A549 (cell line): ENCODE results near the gene OR2C3. TPM values are rescaled to one million over a fixed set of nuclear protein-coding genes. Genes with fewer than 3 reads are reported as not detected.

Source experiments
- ATAC-seq, 2 experiments: fragments of 200-7000 bp in 1 of 2; fragments of >200 bp in 1 of 2; cut with Nextera tagmentation in 1 of 2; cut with Tn5 transposase in 1 of 2; 3 replicates each; pipeline versions ENCODE4 v1.8.0 to v1.9.1; 2018 to 2020; ENCODE audit warnings: mild to moderate bottlenecking in 1 of 2, moderate library complexity in 1 of 2
- CTCF ChIA-PET: fragments of 300-600 bp; sonication (Branson Sonifier 250); formaldehyde crosslinking; extraction: SDS; loops from one replicate; lab custom pipeline; 2021; ENCODE audit warnings: antibody characterized with exemption, inconsistent platforms; lab: Yijun Ruan, JAX
- POLR2A ChIA-PET: fragments of 350-600 bp; formaldehyde crosslinking; extraction: SDS; loops from one replicate; lab custom pipeline; 2021; ENCODE audit warnings: antibody characterized with exemption, inconsistent platforms; lab: Yijun Ruan, JAX
- DNase-seq, 2 experiments: peaks; one replicate each; pipeline versions ENCODE4 v3.0.0 to v3.0.0-alpha.2; 2011 to 2016; ENCODE audit warnings: low read depth in 1 of 2, low spot score in 1 of 2
- FAIRE-seq: peaks from 2 replicates; lab custom pipeline; 2011; peaks lifted over from hg19 to GRCh38; lab: Jason Lieb, UNC
- H3K27ac ChIP-seq, 2 experiments: fragments of >200 bp; sonication (Bioruptor Twin); formaldehyde crosslinking; 3 replicates each; pipeline ENCODE4 v1.5.1; 2016 to 2017
- H3K4me1 ChIP-seq: fragments of >200 bp; sonication (Bioruptor Twin); formaldehyde crosslinking; 3 replicates; pipeline ENCODE4 v1.6.1; 2016
- H3K4me2 ChIP-seq: fragments of >200 bp; sonication (Bioruptor Twin); formaldehyde crosslinking; 3 replicates; pipeline ENCODE4 v1.6.1; 2016
- H3K4me3 ChIP-seq: fragments of >200 bp; sonication (Bioruptor Twin); formaldehyde crosslinking; 3 replicates; pipeline ENCODE4 v1.5.1; 2016
- H3K9me3 ChIP-seq: fragments of >200 bp; sonication (Bioruptor Twin); formaldehyde crosslinking; 3 replicates; pipeline ENCODE4 v1.6.1; 2016
- CBX8 ChIP-seq: fragments of 200-600 bp; sonication (generic); IDR thresholded peaks from 2 replicates; pipeline ENCODE4 v1.6.1; 2016
- CHD2 ChIP-seq: fragments of 150-350 bp; IDR thresholded peaks from 2 replicates; pipeline ENCODE4 v1.6.1; 2014; ENCODE audit warnings: low read length; ENCODE audit not compliant: partially characterized antibody
- EP300 ChIP-seq, 2 experiments: fragments of >200 bp; sonication (Bioruptor Twin); formaldehyde crosslinking; IDR thresholded peaks; 2 replicates in 1 of 2; 3 replicates in 1 of 2; pipeline ENCODE4 v1.6.1; 2016 to 2017
- ESRRA ChIP-seq: fragments of 150-350 bp; IDR thresholded peaks from 2 replicates; pipeline ENCODE4 v1.6.1; 2014; ENCODE audit warnings: mild to moderate bottlenecking, low read length, borderline replicate concordance
- FOXS1 ChIP-seq: fragments of 250-450 bp; sonication (Bioruptor Pico); IDR thresholded peaks from 2 replicates; pipeline ENCODE4 v1.5.0; 2020; ENCODE audit warnings: mild to moderate bottlenecking, moderate library complexity
- JUNB ChIP-seq: fragments of >200 bp; sonication (Bioruptor Twin); formaldehyde crosslinking; IDR thresholded peaks from 2 replicates; pipeline ENCODE4 v1.6.1; 2016
- KDM5A ChIP-seq: fragments of 200-600 bp; sonication (generic); IDR thresholded peaks from 2 replicates; pipeline ENCODE4 v1.6.1; 2016; ENCODE audit warnings: antibody characterized with exemption, mild to moderate bottlenecking
- MAFK ChIP-seq: fragments of 450-650 bp; IDR thresholded peaks from 2 replicates; pipeline ENCODE4 v1.6.1; 2014; ENCODE audit not compliant: partially characterized antibody
- PHF8 ChIP-seq: fragments of 200-600 bp; sonication (generic); IDR thresholded peaks from 2 replicates; pipeline ENCODE4 v1.6.1; 2016; ENCODE audit warnings: low read depth, mild to moderate bottlenecking, antibody characterized with exemption, moderate library complexity, borderline replicate concordance
- SREBF2 ChIP-seq: fragments of 450-650 bp; IDR thresholded peaks from 2 replicates; pipeline ENCODE4 v1.6.1; 2014; ENCODE audit warnings: mild to moderate bottlenecking, moderate library complexity
- ZC3H11A ChIP-seq: fragments of 450-650 bp; IDR thresholded peaks from 2 replicates; pipeline ENCODE4 v1.6.1; 2014; ENCODE audit warnings: antibody characterized with exemption, mild to moderate bottlenecking
- ZSCAN20 ChIP-seq: fragments of 250-450 bp; sonication (Bioruptor Pico); IDR thresholded peaks from 2 replicates; pipeline ENCODE4 v1.8.0; 2022; ENCODE audit warnings: mild to moderate bottlenecking, moderate library complexity
- WGBS: methylation state at CpG from one replicate; pipeline ENCODE4 v1.1.6; 2017; ENCODE audit errors: missing lambda C conversion rate; 5-methylcytosine and 5-hydroxymethylcytosine counted together
- polyA plus RNA-seq, 4 experiments: library from polyadenylated mRNA; depleted of rRNA in 3 of 4; stranded (reverse); fragments of >200 nt; fragmentation: RNase III in 1 of 4; extraction: RNeasy Plus Mini Kit Qiagen cat#74134 plus additional on column Dnase treatment in 1 of 4; gene quantifications; 2 replicates in 3 of 4; 3 replicates in 1 of 4; pipeline ENCODE4 v1.2.3, GENCODE V29; 2011 to 2017
- TF ChIP-seq, protein P1 (sequence below): fragments of 150-350 bp; IDR thresholded peaks from 2 replicates; pipeline ENCODE4 v1.6.1; 2014; ENCODE audit warnings: low read depth, mild to moderate bottlenecking, low read length
- TF ChIP-seq, protein P2 (sequence below): fragments of 250-450 bp; sonication (Bioruptor Pico); IDR thresholded peaks from 2 replicates; pipeline ENCODE4 v1.5.0; 2020; ENCODE audit warnings: low read depth, mild to moderate bottlenecking, moderate library complexity
- TF ChIP-seq, protein P3 (sequence below): IDR thresholded peaks from 2 replicates; pipeline ENCODE4 v1.6.1; 2012
- TF ChIP-seq, protein P4 (sequence below): fragments of 250-450 bp; sonication (Bioruptor Pico); IDR thresholded peaks from 2 replicates; pipeline ENCODE4 v1.5.0; 2021; ENCODE audit warnings: mild to moderate bottlenecking, moderate library complexity, borderline replicate concordance
- TF ChIP-seq, protein P5 (sequence below): fragments of 200-600 bp; sonication (generic); IDR thresholded peaks from 2 replicates; pipeline ENCODE4 v1.6.1; 2016; ENCODE audit warnings: antibody characterized with exemption, mild to moderate bottlenecking, moderate library complexity

OR2C3 gene
- polyA plus RNA-seq, 2 of the 4 experiments (the other 2 are of a cell fraction), result not detected

DNA sequence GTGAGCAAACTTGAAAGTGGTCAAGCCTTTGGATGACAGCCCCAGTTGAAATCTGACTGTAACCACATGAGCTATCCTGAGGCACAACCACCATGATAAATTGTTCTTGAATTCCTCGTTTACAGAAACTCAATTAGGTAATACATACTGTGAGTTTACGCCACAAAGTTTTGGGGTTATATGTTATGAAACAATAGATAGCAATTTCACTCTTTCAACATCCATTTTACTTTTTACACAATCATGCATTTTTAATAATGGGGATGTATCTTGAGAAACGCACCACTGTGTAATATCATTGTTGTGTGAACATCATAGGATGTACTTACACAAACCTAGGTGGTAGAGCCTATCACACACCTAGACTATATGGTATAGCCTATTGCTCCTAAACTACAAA lies 35.4 kb downstream of the OR2C3 start (continued):
- TF ChIP-seq EP300 (IDR thresholded peaks at IDR 0.05), result no peak
- TF ChIP-seq KDM5A, result no peak
- TF ChIP-seq, all 56 proteins: peak for 0

DNA sequence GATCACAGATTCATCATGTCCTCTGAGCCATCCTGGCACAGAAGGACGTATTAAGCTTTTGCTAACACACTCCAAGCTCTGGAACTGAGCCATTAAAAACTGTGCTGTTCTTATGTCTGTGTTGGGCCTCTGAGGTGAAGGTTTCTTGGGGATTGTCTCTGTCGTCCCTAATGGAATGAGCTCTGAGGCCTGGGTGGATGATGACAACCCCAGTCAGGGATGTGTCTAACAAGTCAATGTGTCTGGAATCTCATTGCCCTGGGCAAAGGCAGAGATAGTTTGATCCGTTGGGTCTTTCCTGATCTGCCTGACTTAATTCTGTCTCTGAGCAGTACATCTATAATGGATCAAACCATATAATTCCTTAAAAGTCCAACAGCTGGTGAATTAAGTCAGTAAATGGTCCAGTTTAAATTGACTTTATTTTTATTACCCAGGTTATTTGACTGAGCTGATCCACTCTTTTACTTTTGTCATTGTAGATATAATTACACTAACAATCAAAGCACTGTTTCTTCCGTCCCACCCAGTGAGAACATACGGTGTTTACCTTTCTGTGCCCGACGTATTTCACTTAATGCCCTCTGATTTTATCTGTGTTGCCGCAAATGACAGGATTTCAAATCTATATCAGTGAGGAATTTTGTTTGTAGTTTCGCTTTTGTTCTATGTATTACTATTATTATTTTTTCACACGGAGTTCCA lies 39.5 kb downstream of the OR2C3 start:
- CTCF ChIA-PET, result no interaction called here
- 26% methylated on average over 10 of the region's 10 CpGs for WGBS
- DNase-seq (no peak), FAIRE-seq (no peak), ATAC-seq (no peak)
- Histone ChIP-seq H3K27ac (no peak overlapping the region), H3K4me2 (no peak overlapping the region), H3K4me3 (no peak overlapping the region), H3K4me1 (no peaks in the 10 kb centered on the region), H3K9me3 (no peaks in the 10 kb centered on the region)
- TF ChIP-seq FOXS1 (CRISPR knock-in tag) (no peak), JUNB (no peak), MAFK (no peak), ESRRA (no peak), KDM5A (no peak), SREBF2 (no peak), CHD2 (no peak), ZSCAN20 (no peak), ZC3H11A (no peak), CBX8 (no peak), PHF8 (no peak)
- TF ChIP-seq, protein P1, sequence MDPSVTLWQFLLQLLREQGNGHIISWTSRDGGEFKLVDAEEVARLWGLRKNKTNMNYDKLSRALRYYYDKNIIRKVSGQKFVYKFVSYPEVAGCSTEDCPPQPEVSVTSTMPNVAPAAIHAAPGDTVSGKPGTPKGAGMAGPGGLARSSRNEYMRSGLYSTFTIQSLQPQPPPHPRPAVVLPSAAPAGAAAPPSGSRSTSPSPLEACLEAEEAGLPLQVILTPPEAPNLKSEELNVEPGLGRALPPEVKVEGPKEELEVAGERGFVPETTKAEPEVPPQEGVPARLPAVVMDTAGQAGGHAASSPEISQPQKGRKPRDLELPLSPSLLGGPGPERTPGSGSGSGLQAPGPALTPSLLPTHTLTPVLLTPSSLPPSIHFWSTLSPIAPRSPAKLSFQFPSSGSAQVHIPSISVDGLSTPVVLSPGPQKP, result no peak
- TF ChIP-seq, protein P2, sequence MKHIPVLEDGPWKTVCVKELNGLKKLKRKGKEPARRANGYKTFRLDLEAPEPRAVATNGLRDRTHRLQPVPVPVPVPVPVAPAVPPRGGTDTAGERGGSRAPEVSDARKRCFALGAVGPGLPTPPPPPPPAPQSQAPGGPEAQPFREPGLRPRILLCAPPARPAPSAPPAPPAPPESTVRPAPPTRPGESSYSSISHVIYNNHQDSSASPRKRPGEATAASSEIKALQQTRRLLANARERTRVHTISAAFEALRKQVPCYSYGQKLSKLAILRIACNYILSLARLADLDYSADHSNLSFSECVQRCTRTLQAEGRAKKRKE (CRISPR knock-in tag), result no peak
- TF ChIP-seq, protein P3, sequence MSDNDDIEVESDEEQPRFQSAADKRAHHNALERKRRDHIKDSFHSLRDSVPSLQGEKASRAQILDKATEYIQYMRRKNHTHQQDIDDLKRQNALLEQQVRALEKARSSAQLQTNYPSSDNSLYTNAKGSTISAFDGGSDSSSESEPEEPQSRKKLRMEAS, result no peak
- TF ChIP-seq, protein P4, sequence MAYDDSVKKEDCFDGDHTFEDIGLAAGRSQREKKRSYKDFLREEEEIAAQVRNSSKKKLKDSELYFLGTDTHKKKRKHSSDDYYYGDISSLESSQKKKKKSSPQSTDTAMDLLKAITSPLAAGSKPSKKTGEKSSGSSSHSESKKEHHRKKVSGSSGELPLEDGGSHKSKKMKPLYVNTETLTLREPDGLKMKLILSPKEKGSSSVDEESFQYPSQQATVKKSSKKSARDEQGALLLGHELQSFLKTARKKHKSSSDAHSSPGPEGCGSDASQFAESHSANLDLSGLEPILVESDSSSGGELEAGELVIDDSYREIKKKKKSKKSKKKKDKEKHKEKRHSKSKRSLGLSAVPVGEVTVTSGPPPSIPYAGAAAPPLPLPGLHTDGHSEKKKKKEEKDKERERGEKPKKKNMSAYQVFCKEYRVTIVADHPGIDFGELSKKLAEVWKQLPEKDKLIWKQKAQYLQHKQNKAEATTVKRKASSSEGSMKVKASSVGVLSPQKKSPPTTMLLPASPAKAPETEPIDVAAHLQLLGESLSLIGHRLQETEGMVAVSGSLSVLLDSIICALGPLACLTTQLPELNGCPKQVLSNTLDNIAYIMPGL, result no peak
- TF ChIP-seq, protein P5, sequence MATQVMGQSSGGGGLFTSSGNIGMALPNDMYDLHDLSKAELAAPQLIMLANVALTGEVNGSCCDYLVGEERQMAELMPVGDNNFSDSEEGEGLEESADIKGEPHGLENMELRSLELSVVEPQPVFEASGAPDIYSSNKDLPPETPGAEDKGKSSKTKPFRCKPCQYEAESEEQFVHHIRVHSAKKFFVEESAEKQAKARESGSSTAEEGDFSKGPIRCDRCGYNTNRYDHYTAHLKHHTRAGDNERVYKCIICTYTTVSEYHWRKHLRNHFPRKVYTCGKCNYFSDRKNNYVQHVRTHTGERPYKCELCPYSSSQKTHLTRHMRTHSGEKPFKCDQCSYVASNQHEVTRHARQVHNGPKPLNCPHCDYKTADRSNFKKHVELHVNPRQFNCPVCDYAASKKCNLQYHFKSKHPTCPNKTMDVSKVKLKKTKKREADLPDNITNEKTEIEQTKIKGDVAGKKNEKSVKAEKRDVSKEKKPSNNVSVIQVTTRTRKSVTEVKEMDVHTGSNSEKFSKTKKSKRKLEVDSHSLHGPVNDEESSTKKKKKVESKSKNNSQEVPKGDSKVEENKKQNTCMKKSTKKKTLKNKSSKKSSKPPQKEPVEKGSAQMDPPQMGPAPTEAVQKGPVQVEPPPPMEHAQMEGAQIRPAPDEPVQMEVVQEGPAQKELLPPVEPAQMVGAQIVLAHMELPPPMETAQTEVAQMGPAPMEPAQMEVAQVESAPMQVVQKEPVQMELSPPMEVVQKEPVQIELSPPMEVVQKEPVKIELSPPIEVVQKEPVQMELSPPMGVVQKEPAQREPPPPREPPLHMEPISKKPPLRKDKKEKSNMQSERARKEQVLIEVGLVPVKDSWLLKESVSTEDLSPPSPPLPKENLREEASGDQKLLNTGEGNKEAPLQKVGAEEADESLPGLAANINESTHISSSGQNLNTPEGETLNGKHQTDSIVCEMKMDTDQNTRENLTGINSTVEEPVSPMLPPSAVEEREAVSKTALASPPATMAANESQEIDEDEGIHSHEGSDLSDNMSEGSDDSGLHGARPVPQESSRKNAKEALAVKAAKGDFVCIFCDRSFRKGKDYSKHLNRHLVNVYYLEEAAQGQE, result no peak
- POLR2A ChIA-PET, result no interaction called here
